IgD-negative memory B cell (primary cell): ENCODE results near the gene NRP2. TPM values are rescaled to one million over a fixed set of nuclear protein-coding genes. Genes with fewer than 3 reads are reported as not detected.

Experiments used
- H3K27ac Mint-ChIP-seq, 3 donors: one replicate each; pipeline ENCODE4 v1.8.0; 2020 to 2022; ENCODE audit warnings: mild to moderate bottlenecking in 3 of 3, mixed read lengths in 3 of 3, moderate library complexity in 1 of 3
- H3K27me3 Mint-ChIP-seq: one replicate; pipeline ENCODE4 v1.8.0; 2021; ENCODE audit warnings: mixed read lengths
- H3K36me3 Mint-ChIP-seq: one replicate; pipeline ENCODE4 v1.8.0; 2020; ENCODE audit warnings: mild to moderate bottlenecking, mixed read lengths
- H3K4me1 Mint-ChIP-seq, 3 donors: one replicate each; pipeline ENCODE4 v1.8.0; 2020 to 2022; ENCODE audit warnings: mixed read lengths in 3 of 3, mild to moderate bottlenecking in 1 of 3
- H3K4me3 Mint-ChIP-seq, 4 donors: one replicate each; pipeline ENCODE4 v1.8.0; 2020 to 2022; ENCODE audit warnings: mild to moderate bottlenecking in 4 of 4, mixed read lengths in 4 of 4, moderate library complexity in 3 of 4
- H3K9me3 Mint-ChIP-seq, 3 donors: one replicate each; pipeline ENCODE4 v1.8.0; 2020 to 2021; ENCODE audit warnings: mixed read lengths in 3 of 3, mild to moderate bottlenecking in 1 of 3
- polyA plus RNA-seq: library from polyadenylated mRNA; unstranded; fragments of 300-500 nt; fragmentation: Illumina TruSeq; gene quantifications from one replicate; pipeline ENCODE4 v1.2.3, GENCODE V29; 2021

NRP2 gene
- polyA plus RNA-seq, 1 donor from 2014 or later, result 0.55 TPM

- H3K27me3 Mint-ChIP-seq, result no peaks in the 10 kb centered on the region
- H3K4me1 Mint-ChIP-seq, result peaks cover 32 to 54% (median 33%) of the 10 kb centered on the region in 3 donors
- no peak overlapping the region for H3K27ac Mint-ChIP-seq
- peak overlapping the region in 1 of 4 donors; percentile 17 for H3K4me3 Mint-ChIP-seq
- no peaks in the 10 kb centered on the region for H3K36me3 Mint-ChIP-seq
- no peaks in the 10 kb centered on the region for H3K9me3 Mint-ChIP-seq
Observed at GRCh38 chr2:205703471-205704126, 21.3 kb downstream of the NRP2 start.

- H3K4me3 Mint-ChIP-seq, result peak overlapping the region in 1 of 4 donors; percentile 37
- H3K4me1 Mint-ChIP-seq, result peaks cover 31 to 58% (median 33%) of the 10 kb centered on the region in 3 donors
- peak overlapping the region in 2 of 3 donors; percentile 40 to 93 for H3K27ac Mint-ChIP-seq
Observed at GRCh38 chr2:205704127-205704741, 21.9 kb downstream of the NRP2 start.

GRCh38 chr2:205705511-205706349, 23.4 kb downstream of the NRP2 start:
- Mint-ChIP-seq H3K9me3 (no peaks in the 10 kb centered on the region), H3K27ac (peak overlapping the region; percentile 89 to 97 (median 96)), H3K4me3 (peak overlapping the region in 1 of 4 donors; percentile 53)

More at GRCh38 chr2:205704127-205704741, 21.9 kb downstream of the NRP2 start:
- H3K27me3 Mint-ChIP-seq, result no peaks in the 10 kb centered on the region
- no peaks in the 10 kb centered on the region for H3K36me3 Mint-ChIP-seq
- H3K9me3 Mint-ChIP-seq, result no peaks in the 10 kb centered on the region

GRCh38 chr2:205706769-205707381, 24.6 kb downstream of the NRP2 start:
- H3K9me3 Mint-ChIP-seq, result no peaks in the 10 kb centered on the region

More at GRCh38 chr2:205705511-205706349, 23.4 kb downstream of the NRP2 start:
- H3K27me3 Mint-ChIP-seq, result no peaks in the 10 kb centered on the region
- H3K4me1 Mint-ChIP-seq, result peaks cover 22 to 50% (median 23%) of the 10 kb centered on the region in 3 donors
- H3K36me3 Mint-ChIP-seq, result no peaks in the 10 kb centered on the region

GRCh38 chr2:205708231-205708631, 25.9 kb downstream of the NRP2 start:
- Mint-ChIP-seq H3K9me3 (no peaks in the 10 kb centered on the region), H3K4me3 (peak overlapping the region in 1 of 4 donors; percentile 5), H3K36me3 (no peaks in the 10 kb centered on the region), H3K27me3 (no peaks in the 10 kb centered on the region), H3K27ac (peak overlapping the region; percentile 89 to 96 (median 90)), H3K4me1 (peaks cover 20 to 45% (median 21%) of the 10 kb centered on the region in 3 donors)

More at GRCh38 chr2:205706769-205707381, 24.6 kb downstream of the NRP2 start:
- H3K36me3 Mint-ChIP-seq, result no peaks in the 10 kb centered on the region
- peaks cover 20 to 47% (median 21%) of the 10 kb centered on the region in 3 donors for H3K4me1 Mint-ChIP-seq
- H3K27me3 Mint-ChIP-seq, result no peaks in the 10 kb centered on the region
- peak overlapping the region; percentile 89 to 97 (median 96) for H3K27ac Mint-ChIP-seq
- peak overlapping the region; percentile 67 to 92 (median 81) for H3K4me3 Mint-ChIP-seq

- Mint-ChIP-seq H3K9me3 (no peaks in the 10 kb centered on the region), H3K36me3 (no peaks in the 10 kb centered on the region), H3K4me3 (peak overlapping the region in 2 of 4 donors; percentile 14 to 59), H3K27ac (peak overlapping the region in 2 of 3 donors; percentile 74 to 91), H3K27me3 (no peaks in the 10 kb centered on the region), H3K4me1 (peaks cover 26 to 52% (median 27%) of the 10 kb centered on the region in 3 donors)
Observed at GRCh38 chr2:205709319-205709718, 27.0 kb downstream of the NRP2 start.

GRCh38 chr2:205712508-205712907, 30.2 kb downstream of the NRP2 start:
- H3K36me3 Mint-ChIP-seq, result no peaks in the 10 kb centered on the region
- H3K4me3 Mint-ChIP-seq, result no peak overlapping the region
- H3K9me3 Mint-ChIP-seq, result no peaks in the 10 kb centered on the region
- no peaks in the 10 kb centered on the region for H3K27me3 Mint-ChIP-seq
- no peak overlapping the region for H3K27ac Mint-ChIP-seq
- peaks cover 19 to 37% (median 22%) of the 10 kb centered on the region in 3 donors for H3K4me1 Mint-ChIP-seq

GRCh38 chr2:205713086-205713485, 30.8 kb downstream of the NRP2 start:
- Mint-ChIP-seq H3K36me3 (no peaks in the 10 kb centered on the region), H3K4me3 (no peak overlapping the region), H3K9me3 (no peaks in the 10 kb centered on the region), H3K27ac (no peak overlapping the region), H3K27me3 (no peaks in the 10 kb centered on the region), H3K4me1 (peaks cover 17 to 33% (median 22%) of the 10 kb centered on the region in 3 donors)

- Mint-ChIP-seq H3K27me3 (peaks cover 1% of the 10 kb centered on the region), H3K9me3 (no peaks in the 10 kb centered on the region), H3K4me1 (peaks cover 14 to 24% (median 16%) of the 10 kb centered on the region in 3 donors), H3K27ac (peak overlapping the region in 2 of 3 donors; percentile 88 to 91), H3K36me3 (no peaks in the 10 kb centered on the region), H3K4me3 (peak overlapping the region in 3 of 4 donors; percentile 50 to 85 (median 80))
Observed at GRCh38 chr2:205714058-205714776, 31.9 kb downstream of the NRP2 start.

GRCh38 chr2:205714789-205715720, 32.8 kb downstream of the NRP2 start:
- H3K27me3 Mint-ChIP-seq, result peaks cover 1% of the 10 kb centered on the region
- H3K27ac Mint-ChIP-seq, result peak overlapping the region in 2 of 3 donors; percentile 88 to 91
- peak overlapping the region in 2 of 4 donors; percentile 80 to 85 for H3K4me3 Mint-ChIP-seq
- no peaks in the 10 kb centered on the region for H3K9me3 Mint-ChIP-seq
- H3K36me3 Mint-ChIP-seq, result no peaks in the 10 kb centered on the region
- H3K4me1 Mint-ChIP-seq, result peaks cover 12 to 19% (median 13%) of the 10 kb centered on the region in 3 donors

GRCh38 chr2:205715831-205716525, 33.7 kb downstream of the NRP2 start:
- Mint-ChIP-seq H3K27me3 (peaks cover 1% of the 10 kb centered on the region), H3K9me3 (no peaks in the 10 kb centered on the region), H3K27ac (no peak overlapping the region), H3K4me3 (peak overlapping the region in 1 of 4 donors; percentile 55), H3K4me1 (peaks cover 12 to 19% (median 13%) of the 10 kb centered on the region in 3 donors), H3K36me3 (no peaks in the 10 kb centered on the region)

GRCh38 chr2:205717175-205717846, 35.0 kb downstream of the NRP2 start:
- Mint-ChIP-seq H3K9me3 (no peaks in the 10 kb centered on the region), H3K27ac (peak overlapping the region in 1 of 3 donors; percentile 6), H3K4me1 (peaks cover 18 to 31% (median 25%) of the 10 kb centered on the region in 3 donors), H3K4me3 (no peak overlapping the region), H3K27me3 (peaks cover 1% of the 10 kb centered on the region), H3K36me3 (no peaks in the 10 kb centered on the region)
